H9 (cell line): ENCODE data around the gene BRK1. TPM values are rescaled to one million over a fixed set of nuclear protein-coding genes. Genes with fewer than 3 reads are reported as not detected.
"Not testable (repeated sequence)": the region's sequence is repeated elsewhere in the genome, so short reads cannot be mapped to it uniquely, and the experiment has no call there.

Experiments used
- DNase-seq: peaks from one replicate; pipeline ENCODE4 v3.0.0-alpha.2; 2017
- H2AFZ ChIP-seq: one replicate; pipeline ENCODE4 v1.6.1; 2013; ENCODE audit warnings: mild to moderate bottlenecking, low read length, control low read depth, moderate library complexity
- H2AK5ac ChIP-seq: 2 replicates; pipeline ENCODE4 v1.6.1; 2013; ENCODE audit warnings: low read length, control low read depth, mixed read lengths; ENCODE audit not compliant: insufficient read length
- H2BK120ac ChIP-seq: one replicate; pipeline ENCODE4 v1.6.1; 2013; ENCODE audit warnings: low read depth, mild to moderate bottlenecking, low read length, control low read depth, inconsistent platforms; ENCODE audit not compliant: poor library complexity, severe bottlenecking
- H2BK12ac ChIP-seq: 2 replicates; pipeline ENCODE4 v1.6.1; 2013; ENCODE audit warnings: low read length, control low read depth, mixed read lengths, low read depth; ENCODE audit not compliant: insufficient read length
- H2BK15ac ChIP-seq: 2 replicates; pipeline ENCODE4 v1.6.1; 2013; ENCODE audit warnings: low read depth, low read length, control low read depth
- H2BK20ac ChIP-seq: one replicate; pipeline ENCODE4 v1.6.1; 2013; ENCODE audit warnings: low read depth, mild to moderate bottlenecking, low read length, control low read depth, inconsistent platforms; ENCODE audit not compliant: poor library complexity, severe bottlenecking
- H2BK5ac ChIP-seq: 2 replicates; pipeline ENCODE4 v1.6.1; 2013; ENCODE audit warnings: low read length, control low read depth, mixed read lengths; ENCODE audit not compliant: insufficient read length
- H3K14ac ChIP-seq: 2 replicates; pipeline ENCODE4 v1.6.1; 2013; ENCODE audit warnings: low read length, control low read depth; ENCODE audit not compliant: insufficient read depth
- H3K18ac ChIP-seq: 2 replicates; pipeline ENCODE4 v1.6.1; 2013; ENCODE audit warnings: low read depth, mild to moderate bottlenecking, mixed read lengths, low read length, control low read depth; ENCODE audit not compliant: insufficient read length
- H3K23ac ChIP-seq: 2 replicates; pipeline ENCODE4 v1.6.1; 2013; ENCODE audit warnings: low read length, control low read depth, mixed read lengths, low read depth; ENCODE audit not compliant: insufficient read length
- H3K23me2 ChIP-seq: 2 replicates; pipeline ENCODE4 v1.6.1; 2013; ENCODE audit warnings: low read depth, mild to moderate bottlenecking, mixed read lengths, low read length, control low read depth; ENCODE audit not compliant: insufficient read length, poor library complexity, severe bottlenecking
- H3K27ac ChIP-seq: 2 replicates; pipeline ENCODE4 v1.5.1; 2013; ENCODE audit warnings: low read length, control low read depth, mixed read lengths, low read depth; ENCODE audit not compliant: insufficient read length
- H3K27me3 ChIP-seq: 2 replicates; pipeline ENCODE4 v1.6.1; 2013; ENCODE audit warnings: low read length, control low read depth, inconsistent platforms; ENCODE audit not compliant: insufficient read depth
- H3K4ac ChIP-seq: 2 replicates; pipeline ENCODE4 v1.6.1; 2013; ENCODE audit warnings: low read depth, mild to moderate bottlenecking, control low read depth, inconsistent platforms, low read length, moderate library complexity
- H3K4me1 ChIP-seq: 2 replicates; pipeline ENCODE4 v1.6.1; 2013; ENCODE audit warnings: low read length, control low read depth, inconsistent platforms; ENCODE audit not compliant: insufficient read depth
- H3K4me2 ChIP-seq: 2 replicates; pipeline ENCODE4 v1.6.1; 2013; ENCODE audit warnings: low read length, control low read depth, mixed read lengths; ENCODE audit not compliant: insufficient read length, insufficient read depth
- H3K56ac ChIP-seq: 2 replicates; pipeline ENCODE4 v1.6.1; 2013; ENCODE audit warnings: low read depth, mild to moderate bottlenecking, mixed read lengths, low read length, control low read depth; ENCODE audit not compliant: insufficient read length
- H3K79me1 ChIP-seq: 2 replicates; pipeline ENCODE4 v1.6.1; 2013; ENCODE audit warnings: low read depth, mild to moderate bottlenecking, moderate library complexity, low read length, control low read depth, inconsistent platforms; ENCODE audit not compliant: insufficient read depth, poor library complexity, severe bottlenecking
- H3K79me2 ChIP-seq: 2 replicates; pipeline ENCODE4 v1.6.1; 2013; ENCODE audit warnings: low read length, control low read depth, inconsistent platforms; ENCODE audit not compliant: insufficient read depth
- H3K9ac ChIP-seq: 2 replicates; pipeline ENCODE4 v1.6.1; 2013; ENCODE audit warnings: low read length, control low read depth, mixed read lengths; ENCODE audit not compliant: insufficient read length; ENCODE audit errors: extremely low read depth
- H3K9me3 ChIP-seq: one replicate; pipeline ENCODE4 v1.6.1; 2013; ENCODE audit warnings: low read depth, low read length, inconsistent platforms; ENCODE audit not compliant: control insufficient read depth
- H3T11ph ChIP-seq: one replicate; pipeline ENCODE4 v1.6.1; 2013; ENCODE audit warnings: mild to moderate bottlenecking, low read length, control low read depth, inconsistent platforms
- H4K20me1 ChIP-seq: one replicate; pipeline ENCODE4 v1.6.1; 2013; ENCODE audit not compliant: control insufficient read depth, insufficient read length, insufficient read depth
- H4K5ac ChIP-seq: 2 replicates; pipeline ENCODE4 v1.6.1; 2013; ENCODE audit warnings: low read depth, mild to moderate bottlenecking, mixed read lengths, low read length, control low read depth; ENCODE audit not compliant: insufficient read length
- H4K8ac ChIP-seq: replicated peaks from 2 replicates; pipeline ENCODE4 v1.6.1; 2013; ENCODE audit warnings: low read length, control low read depth, mixed read lengths, low read depth; ENCODE audit not compliant: insufficient read length
- H4K91ac ChIP-seq: 2 replicates; pipeline ENCODE4 v1.6.1; 2013; ENCODE audit warnings: low read depth, mild to moderate bottlenecking, moderate library complexity, mixed read lengths, low read length, control low read depth; ENCODE audit not compliant: insufficient read length
- H3K27ac Mint-ChIP-seq, 3 experiments: 2 replicates in 2 of 3; 3 replicates in 1 of 3; pipeline ENCODE4 v1.8.0; 2020 to 2021; ENCODE audit warnings: mixed read lengths in 3 of 3, mild to moderate bottlenecking in 1 of 3, moderate library complexity in 1 of 3
- H3K27me3 Mint-ChIP-seq: 2 replicates; pipeline ENCODE4 v1.8.0; 2021; ENCODE audit warnings: low read depth, mild to moderate bottlenecking, moderate library complexity, mixed read lengths
- H3K36me3 Mint-ChIP-seq, 3 experiments: 2 replicates in 2 of 3; 3 replicates in 1 of 3; pipeline ENCODE4 v1.8.0; 2020 to 2021; ENCODE audit warnings: low read depth in 3 of 3, mixed read lengths in 3 of 3; ENCODE audit not compliant: insufficient read depth in 1 of 3
- H3K4me1 Mint-ChIP-seq, 2 experiments: 2 replicates each; pipeline ENCODE4 v1.8.0; 2020; ENCODE audit warnings: mixed read lengths in 2 of 2
- H3K4me3 Mint-ChIP-seq, 2 experiments: 2 replicates in 1 of 2; 3 replicates in 1 of 2; pipeline ENCODE4 v1.8.0; 2020 to 2021; ENCODE audit warnings: mild to moderate bottlenecking in 2 of 2, mixed read lengths in 2 of 2, moderate library complexity in 1 of 2
- H3K9me3 Mint-ChIP-seq, 2 experiments: 2 replicates in 1 of 2; 3 replicates in 1 of 2; pipeline ENCODE4 v1.8.0; 2020; ENCODE audit warnings: mild to moderate bottlenecking in 2 of 2, mixed read lengths in 2 of 2, moderate library complexity in 1 of 2
- CTCF ChIP-seq: fragments of 200-600 bp; sonication (generic); conservative IDR thresholded peaks from 3 replicates; pipeline ENCODE4 v1.8.0; 2021; ENCODE audit warnings: antibody characterized with exemption, mild to moderate bottlenecking
- WGBS: extraction: QIAGEN DNeasy Blood & Tissue Kit; methylation state at CpG from one replicate; pipeline ENCODE4 v1.1.7; 2013; ENCODE audit warnings: missing lambda C conversion rate, low lambda C conversion rate, mixed read lengths; ENCODE audit not compliant: insufficient read length; ENCODE audit errors: extremely low coverage; 5-methylcytosine and 5-hydroxymethylcytosine counted together
- total RNA-seq: library from RNA; stranded (reverse); gene quantifications from 2 replicates; pipeline ENCODE4 v1.2.1, GENCODE V29; 2021

Gene BRK1
- total RNA-seq, 1 experiment from 2014 or later, result 121 TPM

DNA sequence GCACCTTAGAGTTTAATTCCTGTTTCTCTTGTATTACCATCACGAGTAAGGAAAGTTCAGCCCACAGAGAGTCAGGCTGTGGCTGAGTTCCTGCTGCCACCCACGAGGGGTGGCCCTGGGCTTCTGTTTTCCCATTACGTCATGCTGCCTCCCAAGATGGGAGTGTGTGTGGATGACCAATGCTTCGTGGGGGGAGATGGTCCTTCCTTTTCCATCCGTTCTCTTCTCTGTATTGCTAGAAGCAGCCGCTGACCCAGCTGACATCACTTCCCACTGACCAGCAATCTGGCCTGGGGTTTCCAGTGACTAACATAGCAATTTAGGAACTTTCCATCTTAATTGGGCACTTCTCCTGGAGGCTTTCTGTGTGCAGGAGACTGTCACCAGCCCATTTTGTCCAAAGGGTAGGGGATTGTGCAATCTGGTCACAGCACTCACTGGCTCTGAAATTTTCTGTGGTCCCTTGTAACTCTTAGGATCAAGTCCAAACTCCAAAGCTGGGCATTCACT is 58.5 kb downstream of the BRK1 start:
- WGBS, result no CpG with 5 or more reads among the region's 6 CpGs
- H2AFZ ChIP-seq, result no peak overlapping the region

DNA sequence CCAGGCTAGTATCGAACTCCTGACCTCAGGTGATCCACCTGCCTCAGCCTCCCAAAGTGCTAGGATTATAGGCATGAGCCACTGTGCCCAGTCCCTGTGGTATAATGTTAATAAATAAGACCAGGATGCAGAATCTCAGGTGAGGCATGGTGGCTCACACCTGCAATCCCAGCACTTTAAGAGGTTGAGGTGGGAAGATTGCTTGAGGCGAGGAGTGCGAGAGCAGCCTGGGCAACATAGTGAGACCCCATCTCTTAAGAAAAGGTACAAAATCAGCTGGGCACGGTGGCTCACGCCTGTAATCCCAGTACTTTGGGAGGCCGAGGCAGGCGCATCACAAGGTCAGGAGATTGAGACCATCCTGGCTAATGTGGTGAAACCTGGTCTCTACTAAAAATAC is 59.9 kb downstream of the BRK1 start:
- H3K36me3 Mint-ChIP-seq, H3K4me2 ChIP-seq, H2BK5ac ChIP-seq, H3T11ph ChIP-seq, H4K5ac ChIP-seq, H4K8ac ChIP-seq, H3K4ac ChIP-seq, H3K23me2 ChIP-seq, DNase-seq, H3K27me3 ChIP-seq, H4K91ac ChIP-seq, H3K27ac ChIP-seq, H3K9me3 Mint-ChIP-seq, H3K9ac ChIP-seq, H3K56ac ChIP-seq, H3K4me1 ChIP-seq, H3K79me1 ChIP-seq, H3K4me1 Mint-ChIP-seq, H3K9me3 ChIP-seq, H2BK20ac ChIP-seq, H3K23ac ChIP-seq, H3K18ac ChIP-seq, H4K20me1 ChIP-seq, H3K14ac ChIP-seq, H2BK15ac ChIP-seq, H2BK12ac ChIP-seq, H3K27me3 Mint-ChIP-seq, H3K27ac Mint-ChIP-seq, H2AK5ac ChIP-seq, H2BK120ac ChIP-seq, H3K79me2 ChIP-seq, H3K4me3 Mint-ChIP-seq, H2AFZ ChIP-seq: not testable (repeated sequence)
- WGBS, result no CpG with 5 or more reads among the region's 7 CpGs

More for the DNA sequence above, 58.5 kb downstream of the BRK1 start:
- no peak overlapping the region for H3T11ph ChIP-seq
- peaks cover under 1% of the 10 kb centered on the region in 2 experiments; a peak in 2 of 4 replicates for H3K4me1 Mint-ChIP-seq
- H2AK5ac ChIP-seq, result no peak overlapping the region
- H3K27ac Mint-ChIP-seq, result no peak overlapping the region
- H3K36me3 Mint-ChIP-seq, result peaks cover 2 to 11% (median 9%) of the 10 kb centered on the region in 3 experiments
- H4K20me1 ChIP-seq, result no peaks in the 10 kb centered on the region
- TF ChIP-seq CTCF, result no peak
- no peak overlapping the region for H3K23ac ChIP-seq
- no peaks in the 10 kb centered on the region for H3K79me1 ChIP-seq
- H3K9me3 ChIP-seq, result no peaks in the 10 kb centered on the region
- H2BK12ac ChIP-seq, result no peak overlapping the region
- no peak overlapping the region for H2BK5ac ChIP-seq
- no peaks in the 10 kb centered on the region for H3K27me3 ChIP-seq
- H2BK20ac ChIP-seq, result no peak overlapping the region
- no peak overlapping the region for H4K5ac ChIP-seq
- H3K23me2 ChIP-seq, result no peaks in the 10 kb centered on the region
- H3K4me1 ChIP-seq, result no peaks in the 10 kb centered on the region
- H4K8ac ChIP-seq, result no peak overlapping the region
- H3K14ac ChIP-seq, result no peak overlapping the region
- no peak overlapping the region for H4K91ac ChIP-seq
- DNase-seq, result no peak
- no peaks in the 10 kb centered on the region for H3K79me2 ChIP-seq
- H3K4ac ChIP-seq, result no peak overlapping the region
- 0 out of 2 replicates have a peak, but pooled peaks cover 2% of the 10 kb centered on the region for H3K27me3 Mint-ChIP-seq
- no peak overlapping the region for H3K56ac ChIP-seq
- no peak overlapping the region for H3K18ac ChIP-seq
- H3K4me2 ChIP-seq, result no peak overlapping the region
- H3K27ac ChIP-seq, result no peak overlapping the region
- H2BK120ac ChIP-seq, result no peak overlapping the region
- H3K4me3 Mint-ChIP-seq, result no peak overlapping the region
- H3K9ac ChIP-seq, result no peak overlapping the region
- no peak overlapping the region for H2BK15ac ChIP-seq
- H3K9me3 Mint-ChIP-seq, result peaks cover 7 to 14% of the 10 kb centered on the region in 2 experiments
